Medulla oblongata (tissue), 1 donor: ENCODE results near the gene ARPC2.
A peak's percentile ranks its signal among the peaks of the same experiment; 100 is the strongest.

Experiments used
- DNase-seq: peaks from one replicate; pipeline ENCODE4 v3.0.0-alpha.2; 2015; ENCODE audit errors: extremely low spot score

ARPC2 gene

GRCh38 chr2:218255446-218255845 is 38.5 kb downstream of the ARPC2 start:
- DNase-seq, result no peak

- DNase-seq, result no peak
Observed at GRCh38 chr2:218256612-218257350, 39.8 kb downstream of the ARPC2 start.

DNA sequence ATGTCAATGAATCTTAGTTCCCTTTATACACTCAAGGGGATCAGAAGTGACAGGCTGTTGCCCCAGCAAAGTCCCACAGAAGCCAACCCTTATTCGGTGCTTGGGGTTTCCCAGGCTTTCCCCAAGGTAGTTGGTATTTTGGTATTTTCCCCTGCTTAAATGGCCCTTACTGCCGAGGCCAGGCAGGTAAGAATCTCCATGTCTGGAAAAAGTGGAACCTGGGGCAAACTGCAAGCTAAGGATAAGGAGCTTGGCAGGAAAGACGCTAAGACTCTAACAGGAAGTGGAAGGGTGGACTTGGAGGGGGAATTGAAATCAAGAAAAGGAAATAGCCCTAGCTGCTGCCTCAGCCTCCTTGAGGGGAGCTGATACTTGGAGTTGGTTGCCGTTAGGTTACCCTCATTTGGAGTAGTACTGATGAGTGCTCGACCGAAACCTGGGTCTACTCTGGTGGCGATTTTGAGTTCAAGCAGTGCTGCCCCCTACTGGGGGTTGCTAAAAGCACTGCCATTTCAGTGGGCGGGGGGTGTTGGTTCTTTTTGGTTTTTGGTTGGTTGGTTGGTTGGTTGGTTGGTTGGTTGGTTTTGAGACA is 40.5 kb downstream of the ARPC2 start:
- peak; percentile 86 for DNase-seq

GRCh38 chr2:218259099-218259961 is 42.3 kb downstream of the ARPC2 start:
- no peak for DNase-seq

- DNase-seq, result no peak
Observed at GRCh38 chr2:218260166-218260565, 43.2 kb downstream of the ARPC2 start.

GRCh38 chr2:218260742-218261422 is 43.9 kb downstream of the ARPC2 start, which contains the start of gene GPBAR1:
GPBAR1 (plus strand) TSS chr2:218261015; CDS start chr2:218262725, 1,710 bp downstream.
- DNase-seq, result no peak

GRCh38 chr2:218261423-218262236 is 44.6 kb downstream of the ARPC2 start:
- DNase-seq, result peak; percentile 42

DNA sequence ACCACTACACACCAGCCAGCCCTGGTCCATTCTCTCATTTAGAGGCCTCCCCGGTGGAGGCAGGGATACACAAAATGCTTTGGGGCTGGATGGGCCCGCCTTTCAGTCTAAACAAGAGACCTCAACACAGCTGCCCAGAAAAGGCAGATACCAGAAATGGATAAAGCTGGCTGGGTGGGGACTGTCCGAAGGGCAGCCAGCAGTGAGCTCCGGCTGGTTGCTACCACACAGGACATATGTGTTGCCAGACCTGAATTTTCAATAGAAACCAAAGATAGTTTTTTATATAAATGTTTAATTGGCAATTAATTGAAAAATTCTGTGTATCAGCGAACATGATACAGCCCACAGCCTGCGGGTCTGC is 45.2 kb downstream of the ARPC2 start:
- DNase-seq, result no peak

DNA sequence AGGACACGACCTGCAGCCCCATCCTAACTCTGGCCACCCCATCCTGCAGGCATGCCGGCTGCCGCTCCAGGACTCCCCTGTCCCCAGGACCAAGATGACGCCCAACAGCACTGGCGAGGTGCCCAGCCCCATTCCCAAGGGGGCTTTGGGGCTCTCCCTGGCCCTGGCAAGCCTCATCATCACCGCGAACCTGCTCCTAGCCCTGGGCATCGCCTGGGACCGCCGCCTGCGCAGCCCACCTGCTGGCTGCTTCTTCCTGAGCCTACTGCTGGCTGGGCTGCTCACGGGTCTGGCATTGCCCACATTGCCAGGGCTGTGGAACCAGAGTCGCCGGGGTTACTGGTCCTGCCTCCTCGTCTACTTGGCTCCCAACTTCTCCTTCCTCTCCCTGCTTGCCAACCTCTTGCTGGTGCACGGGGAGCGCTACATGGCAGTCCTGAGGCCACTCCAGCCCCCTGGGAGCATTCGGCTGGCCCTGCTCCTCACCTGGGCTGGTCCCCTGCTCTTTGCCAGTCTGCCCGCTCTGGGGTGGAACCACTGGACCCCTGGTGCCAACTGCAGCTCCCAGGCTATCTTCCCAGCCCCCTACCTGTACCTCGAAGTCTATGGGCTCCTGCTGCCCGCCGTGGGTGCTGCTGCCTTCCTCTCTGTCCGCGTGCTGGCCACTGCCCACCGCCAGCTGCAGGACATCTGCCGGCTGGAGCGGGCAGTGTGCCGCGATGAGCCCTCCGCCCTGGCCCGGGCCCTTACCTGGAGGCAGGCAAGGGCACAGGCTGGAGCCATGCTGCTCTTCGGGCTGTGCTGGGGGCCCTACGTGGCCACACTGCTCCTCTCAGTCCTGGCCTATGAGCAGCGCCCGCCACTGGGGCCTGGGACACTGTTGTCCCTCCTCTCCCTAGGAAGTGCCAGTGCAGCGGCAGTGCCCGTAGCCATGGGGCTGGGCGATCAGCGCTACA is 45.9 kb downstream of the ARPC2 start:
- DNase-seq, result no peak

- no peak for DNase-seq
Observed at GRCh38 chr2:218263817-218264641, 47.0 kb downstream of the ARPC2 start.

GRCh38 chr2:218264773-218265561 is 48.0 kb downstream of the ARPC2 start:
- no peak for DNase-seq

- DNase-seq, result no peak
Observed at GRCh38 chr2:218265626-218266025, 48.6 kb downstream of the ARPC2 start.

GRCh38 chr2:218266316-218266979 is 49.5 kb downstream of the ARPC2 start:
- DNase-seq, result no peak

DNA sequence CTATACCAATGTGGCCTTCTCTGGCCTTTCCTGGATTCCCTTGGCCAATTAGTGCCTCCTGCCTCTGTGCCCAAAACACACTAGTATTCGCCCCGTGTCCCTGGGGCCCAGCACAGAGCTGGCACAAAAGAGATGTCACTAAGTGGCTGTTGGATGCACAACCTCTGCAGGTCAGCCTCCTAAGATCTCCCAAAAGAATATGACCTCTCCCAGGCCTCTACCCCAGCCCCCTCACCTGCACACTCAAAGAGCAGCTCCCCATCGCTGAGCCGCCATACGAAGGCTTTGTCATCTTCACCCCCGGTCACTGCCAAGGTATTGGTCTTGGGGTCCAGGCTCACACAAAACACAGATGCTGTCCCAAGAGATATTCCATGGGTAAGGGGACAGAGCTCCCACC is 50.3 kb downstream of the ARPC2 start:
- DNase-seq, result no peak

DNA sequence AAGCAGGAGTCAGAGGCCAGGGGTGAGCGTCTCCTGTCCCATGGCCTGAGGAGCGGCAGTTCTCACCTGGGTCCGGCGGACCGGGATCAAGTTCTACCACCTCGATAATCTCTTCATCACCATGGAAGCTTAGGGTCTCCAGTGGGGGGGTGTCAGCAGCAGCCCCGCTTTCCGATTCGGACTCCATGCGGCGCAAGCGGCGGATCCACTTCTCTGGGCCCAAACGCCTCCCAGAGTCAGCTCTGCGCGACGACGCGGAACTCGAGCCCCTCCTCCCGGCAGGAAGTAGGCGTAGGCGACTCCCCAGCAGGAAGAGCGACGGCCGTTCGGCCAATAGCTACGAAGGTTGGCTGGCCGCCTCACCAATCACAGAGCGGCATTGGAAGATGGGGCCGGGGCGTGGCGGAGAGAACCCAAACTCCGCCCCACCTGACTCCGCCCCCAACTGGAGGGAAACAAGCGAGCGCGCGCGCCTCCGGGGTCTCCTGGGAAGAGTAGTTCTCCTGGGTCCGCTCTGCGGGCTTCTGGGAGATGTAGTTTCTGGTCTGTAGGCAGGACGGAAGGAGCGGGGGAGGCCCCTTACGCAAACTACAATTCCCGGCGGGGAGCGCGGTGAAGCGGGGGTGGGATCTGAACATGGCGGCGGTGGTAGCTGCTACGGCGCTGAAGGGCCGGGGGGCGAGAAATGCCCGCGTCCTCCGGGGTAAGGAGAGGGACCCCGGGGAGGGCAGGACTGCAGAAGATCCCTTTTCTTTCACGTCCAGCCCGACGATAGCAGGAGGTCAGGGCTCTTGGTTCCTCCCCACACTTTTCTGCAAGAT is 53.1 kb downstream of the ARPC2 start, which contains the start of the genes AAMP and PNKD:
TSS of gene AAMP (minus strand) at position 238 of the 821 bp plus-strand sequence. CDS start at position 187, 51 bp downstream.
TSS of gene PNKD (plus strand) at position 620 of the 821 bp plus-strand sequence. CDS start at position 637, 17 bp downstream.
- peak; percentile 100 for DNase-seq

GRCh38 chr2:218270721-218271486 is 53.9 kb downstream of the ARPC2 start:
- DNase-seq, result no peak
